ENCODE data around the gene MYO1G. TPM values are rescaled to one million over a fixed set of nuclear protein-coding genes. Genes with fewer than 3 reads are reported as not detected.

MYO1G gene
- total and polyA plus RNA-seq, 10 of the 15 experiments (the other 5 are each of a cell fraction or from before 2014, with no cell fraction given): 1.8 to 232 (median 134) TPM

DNA sequence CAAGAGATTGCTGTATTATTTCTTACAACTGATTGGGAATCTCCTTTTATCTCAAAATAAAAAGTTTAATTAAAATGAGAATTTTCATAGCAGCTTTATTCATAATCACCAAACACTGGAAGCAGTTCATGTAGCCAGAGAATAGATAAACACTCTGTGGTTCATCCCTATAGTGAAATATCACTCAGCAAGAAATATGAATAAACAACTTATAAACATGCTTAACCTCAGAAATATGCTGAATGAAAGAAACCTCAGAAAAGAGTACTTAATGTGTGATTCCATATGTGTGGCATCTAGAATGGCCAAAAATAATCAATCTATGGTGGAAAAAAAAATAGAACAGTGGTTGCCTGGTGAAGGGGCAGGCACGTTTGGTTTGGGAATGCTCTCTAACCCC is 33.3 kb downstream of the MYO1G start (continued):
- TF ChIP-seq, protein P1, sequence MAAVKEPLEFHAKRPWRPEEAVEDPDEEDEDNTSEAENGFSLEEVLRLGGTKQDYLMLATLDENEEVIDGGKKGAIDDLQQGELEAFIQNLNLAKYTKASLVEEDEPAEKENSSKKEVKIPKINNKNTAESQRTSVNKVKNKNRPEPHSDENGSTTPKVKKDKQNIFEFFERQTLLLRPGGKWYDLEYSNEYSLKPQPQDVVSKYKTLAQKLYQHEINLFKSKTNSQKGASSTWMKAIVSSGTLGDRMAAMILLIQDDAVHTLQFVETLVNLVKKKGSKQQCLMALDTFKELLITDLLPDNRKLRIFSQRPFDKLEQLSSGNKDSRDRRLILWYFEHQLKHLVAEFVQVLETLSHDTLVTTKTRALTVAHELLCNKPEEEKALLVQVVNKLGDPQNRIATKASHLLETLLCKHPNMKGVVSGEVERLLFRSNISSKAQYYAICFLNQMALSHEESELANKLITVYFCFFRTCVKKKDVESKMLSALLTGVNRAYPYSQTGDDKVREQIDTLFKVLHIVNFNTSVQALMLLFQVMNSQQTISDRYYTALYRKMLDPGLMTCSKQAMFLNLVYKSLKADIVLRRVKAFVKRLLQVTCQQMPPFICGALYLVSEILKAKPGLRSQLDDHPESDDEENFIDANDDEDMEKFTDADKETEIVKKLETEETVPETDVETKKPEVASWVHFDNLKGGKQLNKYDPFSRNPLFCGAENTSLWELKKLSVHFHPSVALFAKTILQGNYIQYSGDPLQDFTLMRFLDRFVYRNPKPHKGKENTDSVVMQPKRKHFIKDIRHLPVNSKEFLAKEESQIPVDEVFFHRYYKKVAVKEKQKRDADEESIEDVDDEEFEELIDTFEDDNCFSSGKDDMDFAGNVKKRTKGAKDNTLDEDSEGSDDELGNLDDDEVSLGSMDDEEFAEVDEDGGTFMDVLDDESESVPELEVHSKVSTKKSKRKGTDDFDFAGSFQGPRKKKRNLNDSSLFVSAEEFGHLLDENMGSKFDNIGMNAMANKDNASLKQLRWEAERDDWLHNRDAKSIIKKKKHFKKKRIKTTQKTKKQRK (IDR thresholded peaks at IDR 0.05; ENCODE audit: low read depth, low read length): no peak

DNA sequence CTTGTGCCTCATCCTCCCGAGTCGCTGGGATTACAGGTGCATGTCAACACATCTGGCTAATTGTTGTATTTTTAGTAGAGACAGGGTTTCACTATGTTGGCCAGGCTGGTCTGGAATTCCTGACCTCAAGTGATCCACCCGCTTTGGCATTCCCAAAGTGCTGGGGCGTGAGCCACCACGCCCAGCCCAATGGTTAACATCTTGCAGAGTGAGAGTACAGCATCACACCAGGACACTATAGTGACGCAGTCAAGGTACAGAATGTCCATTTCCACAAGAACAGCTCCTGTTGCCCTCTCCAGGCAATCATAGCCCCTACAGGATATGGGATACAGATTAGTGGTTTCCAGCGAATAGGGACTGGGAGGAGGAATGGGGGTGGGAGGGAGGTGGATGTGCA is 34.0 kb downstream of the MYO1G start:
- ChIA-PET RAD21 (ENCODE audit: unreplicated experiment) (interaction anchor here (1.0 kb wide), 1 partner anchor 35 kb away, joined by 4 read pairs; no protein-coding TSS in a partner anchor), CTCF (no interaction called here), POLR2A (no interaction called here), SMC1A (ENCODE audit: uncharacterized antibody, unreplicated experiment) (no interaction called here)
- DNase-seq (ENCODE audit: low read depth, low spot score): no peak
- ATAC-seq: no peak
- FAIRE-seq: no peak
- intact Hi-C loops (cut with micrococcal nuclease; ENCODE audit: unreplicated experiment) (no loop called here), in situ Hi-C loops (cut with MboI) (no loop called here)
- Histone ChIP-seq H3K79me2 (ENCODE audit: control insufficient read depth, insufficient read depth, low read length) (no peaks in the 10 kb centered on the region), H2AFZ (ENCODE audit: control insufficient read depth, low read depth, low read length) (no peak overlapping the region), H3K36me3 (ENCODE audit: control insufficient read depth in 2 of 2, insufficient read depth in 2 of 2, low read length in 1 of 2) (no peaks in the 10 kb centered on the region), H3K4me2 (ENCODE audit: control insufficient read depth, insufficient read depth) (no peak overlapping the region), H3K27ac (ENCODE audit: control insufficient read depth, insufficient read depth) (no peak overlapping the region), H4K20me1 (ENCODE audit: control insufficient read depth, insufficient read depth) (no peaks in the 10 kb centered on the region), H3K27me3 (replicated peaks in 1 of 2; ENCODE audit: control insufficient read depth in 2 of 2, insufficient read depth in 2 of 2, low read length in 1 of 2) (peaks cover 0 to 3% of the 10 kb centered on the region in 2 experiments; a peak in 1 of 4 replicates), H3K9me3 (replicated peaks; ENCODE audit: control insufficient read depth, insufficient read depth, low read length) (no peaks in the 10 kb centered on the region), H3K4me3 (no peak overlapping the region), H3K9ac (ENCODE audit: control insufficient read depth, insufficient read depth, low read length) (no peak overlapping the region), H3K4me1 (ENCODE audit: control insufficient read depth, insufficient read depth, low read length) (no peaks in the 10 kb centered on the region)
- WGBS (ENCODE audit: insufficient coverage, insufficient replicate concordance, low lambda C conversion rate, missing lambda C conversion rate): 64% methylated on average over 7 of the region's 7 CpGs
- TF ChIP-seq DPF2 (IDR thresholded peaks at IDR 0.05) (no peak), CHD1 (IDR thresholded peaks at IDR 0.05; ENCODE audit: low read depth, low read length) (no peak), ZBED1 (IDR thresholded peaks at IDR 0.05; ENCODE audit: borderline replicate concordance) (no peak), BRCA1 (IDR thresholded peaks at IDR 0.05; ENCODE audit: low read depth, low read length) (no peak), RUNX3 (IDR thresholded peaks at IDR 0.05; ENCODE audit: low read length) (no peak), EP300 (IDR thresholded peaks at IDR 0.05; ENCODE audit: borderline replicate concordance in 1 of 2, control insufficient read depth in 1 of 2, low read depth in 2 of 2, low read length in 2 of 2) (no peak), ESRRA (IDR thresholded peaks at IDR 0.05; ENCODE audit: low read length) (no peak), ZNF274 (IDR thresholded peaks at IDR 0.05; ENCODE audit: insufficient read depth, insufficient read length) (no peak)
- BruUV-seq (replicated peaks): no TSS peak

Measured in GM12878 (cell line).